ENCODE data around the gene SLC29A2. TPM values are rescaled to one million over a fixed set of nuclear protein-coding genes. Genes with fewer than 3 reads are reported as not detected.

Gene SLC29A2
- total RNA-seq, 1 donor from 2014 or later = 10.6 TPM

DNA sequence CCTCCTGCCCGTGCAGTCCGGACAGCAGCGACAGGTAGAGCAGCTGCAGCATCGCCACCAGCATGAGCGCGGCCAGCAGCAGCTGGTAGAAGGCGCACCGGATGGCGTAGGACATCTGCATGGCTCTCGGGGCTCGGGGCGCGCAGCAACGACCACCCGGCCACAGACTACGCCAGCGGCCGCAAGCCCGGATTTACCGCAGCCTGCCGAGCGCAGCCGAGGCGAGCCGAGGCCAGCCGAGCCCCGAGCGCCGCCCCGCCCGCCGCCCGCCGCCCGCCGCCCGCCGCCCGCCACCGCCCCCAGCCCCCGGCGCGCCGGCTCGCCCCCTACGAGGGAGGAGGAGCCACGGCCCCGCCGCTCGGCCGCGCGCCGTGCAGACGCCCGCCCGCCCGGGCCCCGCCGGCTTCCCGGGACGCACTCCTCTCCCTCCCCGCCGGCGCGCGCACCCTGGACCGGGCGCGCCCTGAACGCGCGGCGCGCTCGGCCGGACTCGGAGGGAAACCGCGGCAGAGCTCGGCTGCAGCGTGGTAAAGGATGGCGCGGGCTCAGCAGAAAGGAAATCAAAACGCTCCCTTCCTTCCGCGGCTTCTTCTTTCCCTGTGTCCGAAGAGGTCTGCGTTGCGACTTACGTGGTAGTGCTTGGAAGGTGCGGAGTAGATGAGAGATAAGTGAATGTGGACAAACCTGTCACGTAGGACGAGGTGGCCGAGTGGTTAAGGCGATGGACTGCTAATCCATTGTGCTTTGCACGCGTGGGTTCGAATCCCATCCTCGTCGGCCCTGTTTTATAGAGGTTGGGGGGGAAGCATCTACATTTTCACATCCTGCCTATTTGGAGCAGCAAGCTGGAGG, 23.9 kb downstream of the SLC29A2 start, which contains the start of gene B4GAT1:
B4GAT1 (minus strand) TSS at position 205 of the 852 bp plus-strand sequence; CDS start at position 121, 84 bp downstream.
- H3K9me3 ChIP-seq = no peaks in the 10 kb centered on the region
- TF ChIP-seq, protein P1, sequence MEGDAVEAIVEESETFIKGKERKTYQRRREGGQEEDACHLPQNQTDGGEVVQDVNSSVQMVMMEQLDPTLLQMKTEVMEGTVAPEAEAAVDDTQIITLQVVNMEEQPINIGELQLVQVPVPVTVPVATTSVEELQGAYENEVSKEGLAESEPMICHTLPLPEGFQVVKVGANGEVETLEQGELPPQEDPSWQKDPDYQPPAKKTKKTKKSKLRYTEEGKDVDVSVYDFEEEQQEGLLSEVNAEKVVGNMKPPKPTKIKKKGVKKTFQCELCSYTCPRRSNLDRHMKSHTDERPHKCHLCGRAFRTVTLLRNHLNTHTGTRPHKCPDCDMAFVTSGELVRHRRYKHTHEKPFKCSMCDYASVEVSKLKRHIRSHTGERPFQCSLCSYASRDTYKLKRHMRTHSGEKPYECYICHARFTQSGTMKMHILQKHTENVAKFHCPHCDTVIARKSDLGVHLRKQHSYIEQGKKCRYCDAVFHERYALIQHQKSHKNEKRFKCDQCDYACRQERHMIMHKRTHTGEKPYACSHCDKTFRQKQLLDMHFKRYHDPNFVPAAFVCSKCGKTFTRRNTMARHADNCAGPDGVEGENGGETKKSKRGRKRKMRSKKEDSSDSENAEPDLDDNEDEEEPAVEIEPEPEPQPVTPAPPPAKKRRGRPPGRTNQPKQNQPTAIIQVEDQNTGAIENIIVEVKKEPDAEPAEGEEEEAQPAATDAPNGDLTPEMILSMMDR (IDR thresholded peaks at IDR 0.05) = no peak
- H3K27me3 ChIP-seq (ENCODE audit: low read depth) = no peaks in the 10 kb centered on the region
- ATAC-seq (peak; percentile 81 to 84), DNase-seq (peak; percentile 84)
- intact Hi-C loops (cut with DNase I) = no loop called here
- peaks cover under 1% of the 10 kb centered on the region for H3K36me3 ChIP-seq
- peak within 1 kb of the TSS; percentile 85 for H3K4me3 ChIP-seq
- H3K27ac ChIP-seq = peak within 1 kb of the TSS; percentile 89
- H3K4me1 ChIP-seq = peaks cover 39% of the 10 kb centered on the region

DNA sequence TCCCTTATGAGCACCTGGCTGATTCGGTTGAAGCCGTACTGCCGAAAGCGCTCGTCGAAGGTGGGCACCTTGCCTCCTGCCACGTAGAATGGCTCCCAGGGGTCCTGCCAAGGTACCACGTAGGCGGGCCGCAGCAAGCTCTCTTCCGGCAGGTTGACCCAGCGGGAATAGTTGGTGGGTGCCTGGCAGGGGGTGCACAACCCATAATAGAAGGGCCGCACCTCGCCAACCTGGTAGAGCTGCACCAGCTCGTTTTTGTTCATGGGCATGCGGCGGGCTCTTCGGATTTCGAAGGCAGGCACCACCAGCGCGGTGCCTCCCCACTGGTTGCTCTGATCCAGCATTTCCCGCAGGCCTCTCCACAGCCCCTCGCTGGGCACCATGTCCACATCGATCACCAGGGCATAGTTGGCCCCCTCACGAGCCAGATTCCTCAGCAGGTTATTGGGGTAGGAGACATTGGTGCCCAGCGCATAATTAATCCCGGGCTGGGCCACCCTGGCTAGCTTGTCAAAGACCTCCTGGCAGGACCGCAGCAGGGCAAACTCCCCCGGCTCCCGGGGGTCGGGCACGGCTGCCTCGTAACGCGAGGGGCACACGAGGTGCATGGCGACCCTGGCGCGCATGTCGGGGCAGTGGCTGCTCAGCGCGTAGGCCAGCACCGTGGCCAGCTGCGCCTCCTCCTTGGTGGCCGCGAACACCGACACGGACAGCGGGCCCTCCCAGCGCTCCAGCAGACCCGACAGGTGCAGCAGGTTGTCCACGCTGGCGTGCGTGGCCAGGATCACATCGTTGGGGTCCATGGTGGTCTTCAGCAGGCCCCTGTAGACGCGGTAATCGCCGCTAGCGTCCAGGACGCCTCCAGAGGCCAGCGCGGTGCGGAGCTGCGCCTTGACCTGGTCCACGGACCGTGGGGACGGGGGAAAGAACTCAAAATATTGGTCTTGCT, 24.8 kb downstream of the SLC29A2 start:
- no peaks in the 10 kb centered on the region for H3K9me3 ChIP-seq
- TF ChIP-seq, protein P1 (IDR thresholded peaks at IDR 0.05) = no peak
- DNase-seq (no peak), ATAC-seq (peak; percentile 2 to 11)
- no peaks in the 10 kb centered on the region for H3K27me3 ChIP-seq (ENCODE audit: low read depth)
- intact Hi-C loops (cut with DNase I) = no loop called here
- peaks cover 10% of the 10 kb centered on the region for H3K36me3 ChIP-seq
- peak overlapping the region; percentile 89 for H3K27ac ChIP-seq
- peak overlapping the region; percentile 85 for H3K4me3 ChIP-seq
- H3K4me1 ChIP-seq = peaks cover 39% of the 10 kb centered on the region

DNA sequence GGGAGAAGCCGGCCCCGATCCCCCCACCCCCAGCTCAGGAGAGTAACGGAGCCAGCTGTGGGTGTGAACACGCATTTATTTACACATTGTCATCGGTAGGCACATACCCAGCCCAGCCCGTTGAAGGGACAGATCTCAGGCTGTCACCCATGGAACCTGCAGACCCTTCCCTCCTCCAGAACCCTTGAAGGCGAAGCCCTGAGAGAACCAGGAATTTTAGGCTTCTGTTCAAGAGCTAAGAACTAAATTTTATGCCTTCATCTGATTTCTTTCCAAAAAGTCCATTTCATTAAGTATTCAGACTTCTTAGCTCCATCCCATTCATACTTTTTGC, 26.3 kb downstream of the SLC29A2 start:
- no peak for DNase-seq
- Histone ChIP-seq H3K27me3 (ENCODE audit: low read depth) (no peaks in the 10 kb centered on the region), H3K36me3 (peaks cover 23% of the 10 kb centered on the region), H3K9me3 (no peaks in the 10 kb centered on the region), H3K4me1 (peaks cover 39% of the 10 kb centered on the region), H3K27ac (peak overlapping the region; percentile 89), H3K4me3 (peak overlapping the region; percentile 85)
- ATAC-seq = peak in 1 of 2 donors; percentile 18
- TF ChIP-seq, protein P1 (IDR thresholded peaks at IDR 0.05) = no peak
- intact Hi-C loops (cut with DNase I) = no loop called here

DNA sequence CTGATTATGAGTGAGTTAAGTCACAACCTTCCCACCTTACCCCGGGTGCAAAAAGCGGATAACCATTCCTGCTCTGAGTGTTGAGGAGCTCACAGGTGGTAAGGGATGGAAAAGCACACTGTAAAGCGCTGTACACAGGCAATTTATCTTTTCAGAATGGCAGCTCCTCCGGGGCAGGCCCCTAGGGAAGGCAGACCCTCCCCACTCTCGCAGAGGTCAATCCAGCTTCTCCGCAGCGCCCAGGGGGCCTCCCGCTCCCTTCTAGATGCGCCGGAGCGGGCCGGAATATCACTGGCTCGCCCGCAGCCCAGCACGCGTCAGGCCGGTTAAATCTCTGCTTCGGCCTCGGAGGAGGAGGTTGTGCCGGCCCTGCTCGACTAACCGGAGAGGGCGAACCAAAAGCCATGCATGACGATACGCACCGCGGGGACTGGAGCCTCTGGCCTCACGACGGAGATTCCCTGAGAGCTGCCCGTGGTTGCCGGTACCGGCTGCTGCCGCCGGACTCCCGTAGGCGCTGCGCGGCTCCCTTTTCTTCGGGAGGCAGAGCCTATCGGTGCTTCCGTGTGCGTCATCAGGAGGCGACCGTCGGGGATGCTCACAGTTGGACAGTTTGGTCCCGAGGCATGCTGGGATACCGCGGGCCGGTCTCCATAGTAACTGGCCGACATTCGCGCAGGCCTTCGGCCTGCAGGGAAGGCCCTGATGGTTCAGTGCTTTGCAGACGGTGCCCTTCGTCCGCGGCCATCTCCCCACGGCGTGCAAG, 26.8 kb downstream of the SLC29A2 start, which contains the start of gene BRMS1:
BRMS1 (minus strand) TSS at position 555 of the 766 bp plus-strand sequence. CDS start 2,870 bp downstream, outside the sequence.
- ATAC-seq (peak; percentile 90 to 93), DNase-seq (peak; percentile 100)
- peaks cover 39% of the 10 kb centered on the region for H3K4me1 ChIP-seq
- H3K27ac ChIP-seq = peak within 1 kb of the TSS; percentile 89
- H3K4me3 ChIP-seq = peak within 1 kb of the TSS; percentile 85
- intact Hi-C loops (cut with DNase I) = no loop called here
- peaks cover 29% of the 10 kb centered on the region for H3K36me3 ChIP-seq
- no peaks in the 10 kb centered on the region for H3K9me3 ChIP-seq
- TF ChIP-seq, protein P1 (IDR thresholded peaks at IDR 0.05) = peak; percentile 30
- H3K27me3 ChIP-seq (ENCODE audit: low read depth) = no peaks in the 10 kb centered on the region

DNA sequence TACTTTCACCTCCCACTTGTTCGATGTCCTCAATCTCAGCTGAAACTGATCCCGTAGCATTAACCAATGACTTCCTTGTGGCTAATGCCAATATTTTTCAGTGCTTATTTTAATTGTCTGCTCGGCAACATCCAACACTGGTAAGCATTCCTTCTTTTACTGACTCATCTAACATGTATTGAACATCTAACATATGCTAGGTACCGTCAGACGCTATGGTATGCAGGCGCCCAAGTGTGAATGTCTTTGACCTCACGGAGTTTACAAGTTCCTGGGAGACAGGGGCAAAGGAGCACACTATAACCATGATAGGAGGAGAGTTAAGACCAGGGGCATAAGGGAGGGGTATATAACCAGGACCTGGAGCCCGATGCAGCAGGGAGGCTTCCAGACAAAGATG, 28.4 kb downstream of the SLC29A2 start:
- Histone ChIP-seq H3K4me1 (peaks cover 39% of the 10 kb centered on the region), H3K27me3 (ENCODE audit: low read depth) (no peaks in the 10 kb centered on the region), H3K9me3 (no peaks in the 10 kb centered on the region), H3K27ac (no peak overlapping the region), H3K36me3 (peaks cover 44% of the 10 kb centered on the region), H3K4me3 (no peak overlapping the region)
- TF ChIP-seq, protein P1 (IDR thresholded peaks at IDR 0.05) = no peak
- ATAC-seq (no peak), DNase-seq (peak; percentile 8)
- intact Hi-C loops (cut with DNase I) = no loop called here
